Measurements from ENCODE around the gene THTPA.

DNA sequence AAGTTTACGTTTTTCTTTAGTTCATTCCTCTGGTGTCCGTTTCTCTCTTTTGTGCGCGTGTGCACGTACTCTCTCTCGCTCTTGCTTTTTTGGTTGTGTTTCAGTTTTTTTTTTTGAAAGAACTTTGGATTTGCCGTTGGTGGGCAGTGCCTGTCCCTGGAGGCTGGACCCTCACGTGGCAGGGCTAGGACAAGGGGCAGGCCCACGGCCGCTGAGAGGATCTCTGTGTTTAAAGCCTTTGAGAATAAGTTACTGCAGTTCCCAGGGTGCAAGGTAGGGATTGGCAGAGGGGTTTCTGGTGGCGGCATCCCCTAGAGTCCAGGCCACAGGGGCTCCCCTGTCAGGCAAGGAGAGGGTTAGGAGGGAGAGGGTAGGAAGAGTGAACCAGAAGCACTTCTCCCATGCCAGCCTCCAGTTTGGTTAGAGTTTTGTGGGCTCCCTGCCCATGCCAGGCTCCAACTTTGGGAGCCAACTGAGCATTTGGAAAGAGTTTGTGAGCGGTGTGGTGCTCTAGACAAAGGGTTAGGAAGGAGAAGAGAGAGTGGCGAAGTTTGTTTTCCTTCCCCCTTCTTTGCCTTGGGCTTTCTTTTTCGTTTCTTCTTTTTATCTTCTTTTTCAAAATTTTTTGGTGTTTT is 35.1 kb upstream of the THTPA start:
- no peak for TF ChIP-seq NFIC (IDR thresholded peaks at IDR 0.05)
- TF ChIP-seq, protein P1, sequence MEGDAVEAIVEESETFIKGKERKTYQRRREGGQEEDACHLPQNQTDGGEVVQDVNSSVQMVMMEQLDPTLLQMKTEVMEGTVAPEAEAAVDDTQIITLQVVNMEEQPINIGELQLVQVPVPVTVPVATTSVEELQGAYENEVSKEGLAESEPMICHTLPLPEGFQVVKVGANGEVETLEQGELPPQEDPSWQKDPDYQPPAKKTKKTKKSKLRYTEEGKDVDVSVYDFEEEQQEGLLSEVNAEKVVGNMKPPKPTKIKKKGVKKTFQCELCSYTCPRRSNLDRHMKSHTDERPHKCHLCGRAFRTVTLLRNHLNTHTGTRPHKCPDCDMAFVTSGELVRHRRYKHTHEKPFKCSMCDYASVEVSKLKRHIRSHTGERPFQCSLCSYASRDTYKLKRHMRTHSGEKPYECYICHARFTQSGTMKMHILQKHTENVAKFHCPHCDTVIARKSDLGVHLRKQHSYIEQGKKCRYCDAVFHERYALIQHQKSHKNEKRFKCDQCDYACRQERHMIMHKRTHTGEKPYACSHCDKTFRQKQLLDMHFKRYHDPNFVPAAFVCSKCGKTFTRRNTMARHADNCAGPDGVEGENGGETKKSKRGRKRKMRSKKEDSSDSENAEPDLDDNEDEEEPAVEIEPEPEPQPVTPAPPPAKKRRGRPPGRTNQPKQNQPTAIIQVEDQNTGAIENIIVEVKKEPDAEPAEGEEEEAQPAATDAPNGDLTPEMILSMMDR (IDR thresholded peaks at IDR 0.05 in 2 of 3, conservative IDR thresholded peaks at IDR 0.05 in 1 of 3; ENCODE audit: insufficient read depth in 2 of 3, low read depth in 1 of 3, low read length in 3 of 3), result no peak
- TF ChIP-seq, protein P2, sequence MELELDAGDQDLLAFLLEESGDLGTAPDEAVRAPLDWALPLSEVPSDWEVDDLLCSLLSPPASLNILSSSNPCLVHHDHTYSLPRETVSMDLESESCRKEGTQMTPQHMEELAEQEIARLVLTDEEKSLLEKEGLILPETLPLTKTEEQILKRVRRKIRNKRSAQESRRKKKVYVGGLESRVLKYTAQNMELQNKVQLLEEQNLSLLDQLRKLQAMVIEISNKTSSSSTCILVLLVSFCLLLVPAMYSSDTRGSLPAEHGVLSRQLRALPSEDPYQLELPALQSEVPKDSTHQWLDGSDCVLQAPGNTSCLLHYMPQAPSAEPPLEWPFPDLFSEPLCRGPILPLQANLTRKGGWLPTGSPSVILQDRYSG (tag; conservative IDR thresholded peaks at IDR 0.05; ENCODE audit: low read depth), result no peak
- TF ChIP-seq, protein P3, sequence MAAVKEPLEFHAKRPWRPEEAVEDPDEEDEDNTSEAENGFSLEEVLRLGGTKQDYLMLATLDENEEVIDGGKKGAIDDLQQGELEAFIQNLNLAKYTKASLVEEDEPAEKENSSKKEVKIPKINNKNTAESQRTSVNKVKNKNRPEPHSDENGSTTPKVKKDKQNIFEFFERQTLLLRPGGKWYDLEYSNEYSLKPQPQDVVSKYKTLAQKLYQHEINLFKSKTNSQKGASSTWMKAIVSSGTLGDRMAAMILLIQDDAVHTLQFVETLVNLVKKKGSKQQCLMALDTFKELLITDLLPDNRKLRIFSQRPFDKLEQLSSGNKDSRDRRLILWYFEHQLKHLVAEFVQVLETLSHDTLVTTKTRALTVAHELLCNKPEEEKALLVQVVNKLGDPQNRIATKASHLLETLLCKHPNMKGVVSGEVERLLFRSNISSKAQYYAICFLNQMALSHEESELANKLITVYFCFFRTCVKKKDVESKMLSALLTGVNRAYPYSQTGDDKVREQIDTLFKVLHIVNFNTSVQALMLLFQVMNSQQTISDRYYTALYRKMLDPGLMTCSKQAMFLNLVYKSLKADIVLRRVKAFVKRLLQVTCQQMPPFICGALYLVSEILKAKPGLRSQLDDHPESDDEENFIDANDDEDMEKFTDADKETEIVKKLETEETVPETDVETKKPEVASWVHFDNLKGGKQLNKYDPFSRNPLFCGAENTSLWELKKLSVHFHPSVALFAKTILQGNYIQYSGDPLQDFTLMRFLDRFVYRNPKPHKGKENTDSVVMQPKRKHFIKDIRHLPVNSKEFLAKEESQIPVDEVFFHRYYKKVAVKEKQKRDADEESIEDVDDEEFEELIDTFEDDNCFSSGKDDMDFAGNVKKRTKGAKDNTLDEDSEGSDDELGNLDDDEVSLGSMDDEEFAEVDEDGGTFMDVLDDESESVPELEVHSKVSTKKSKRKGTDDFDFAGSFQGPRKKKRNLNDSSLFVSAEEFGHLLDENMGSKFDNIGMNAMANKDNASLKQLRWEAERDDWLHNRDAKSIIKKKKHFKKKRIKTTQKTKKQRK (IDR thresholded peaks at IDR 0.05; ENCODE audit: borderline replicate concordance, low read depth, low read length), result no peak
- TF ChIP-seq KLF16 (IDR thresholded peaks at IDR 0.05), result no peak
- TF ChIP-seq HIVEP1 (CRISPR knock-in tag; IDR thresholded peaks at IDR 0.05), result no peak
- no peak for TF ChIP-seq ZZZ3 (IDR thresholded peaks at IDR 0.05)
